Suppressor macrophage (primary cell): Measurements from ENCODE around the gene SCO1.
"Not testable (repeated sequence)": the region's sequence is repeated elsewhere in the genome, so short reads cannot be mapped to it uniquely, and the experiment has no call there.

Source experiments
- DNase-seq, 4 experiments: peaks; one replicate each; pipeline ENCODE4 v3.0.0-alpha.2; 2020 to 2022
- total RNA-seq, 17 experiments: gene quantifications; one replicate each; lab custom pipeline; 2026; ENCODE audit warnings: mixed read lengths in 6 of 17, inconsistent platforms in 3 of 17; lab: John Stamatoyannopoulos, UW

Gene SCO1
- 34.1 to 61.6 (median 53.8) reads per million in 17 experiments for total RNA-seq

- DNase-seq: peak; percentile 94 to 97 (median 97)
These were observed at the start of gene SCO1, which contains the start of gene ADPRM for GRCh38 chr17:10697092-10698081. SCO1 (minus strand) TSS chr17:10697533; CDS start chr17:10697507, 26 bp downstream. ADPRM (plus strand) TSS chr17:10697594; CDS start chr17:10704927, 7,333 bp downstream.

DNA sequence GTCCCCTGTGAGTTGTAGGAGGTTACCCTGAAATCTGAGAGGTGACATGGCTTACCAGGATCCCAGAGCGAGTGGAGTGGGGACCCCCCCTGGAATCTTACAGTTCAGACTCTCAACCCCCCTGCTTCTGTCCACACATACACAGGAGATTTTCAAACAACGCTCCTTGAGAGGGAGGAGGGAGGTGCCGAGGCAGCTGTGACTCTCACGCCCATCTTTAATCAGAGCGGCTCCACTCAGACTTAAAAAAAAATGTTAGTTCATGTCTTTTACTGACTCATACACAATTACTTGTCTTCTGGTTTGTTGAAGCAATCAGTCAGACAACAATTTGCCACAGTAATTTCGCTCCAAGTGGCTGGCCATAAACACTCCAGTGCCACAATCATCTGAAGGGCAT lies 47.9 kb upstream of the SCO1 start:
- no peak for DNase-seq

- DNase-seq: no peak
These were observed 47.2 kb upstream of the SCO1 start for GRCh38 chr17:10744501-10745000.

DNA sequence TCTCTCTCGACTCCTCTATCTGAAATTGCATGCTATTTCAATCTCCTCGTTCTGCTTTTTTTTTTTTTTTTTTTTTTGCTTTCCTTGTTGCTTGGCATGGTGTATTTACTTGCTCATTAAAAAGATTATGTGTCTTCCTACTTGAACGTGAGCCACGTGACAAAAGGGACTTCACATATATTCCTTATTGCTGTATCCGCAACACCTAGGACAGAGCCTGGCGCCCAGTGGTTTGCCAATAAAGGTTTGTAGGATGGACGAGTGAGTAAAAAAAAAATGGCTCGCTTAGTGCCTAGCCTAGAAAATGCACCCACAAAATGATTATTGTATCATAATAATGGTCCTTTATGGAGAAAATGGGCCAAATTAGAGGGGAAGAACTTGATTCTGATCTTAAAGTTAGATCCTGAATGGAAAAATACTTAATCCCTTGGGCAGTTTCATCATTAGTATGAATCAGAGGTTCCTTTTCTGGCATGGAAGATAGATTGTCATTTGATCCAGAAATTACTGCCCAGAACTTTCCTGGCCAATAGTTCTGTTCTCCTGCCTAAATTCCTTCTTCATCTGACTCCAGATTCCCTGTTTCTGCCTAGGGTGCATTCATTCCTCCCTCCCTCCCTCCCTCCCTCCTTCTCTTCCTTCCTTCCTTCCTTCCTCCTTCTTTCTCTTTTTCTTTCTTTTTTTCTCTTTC lies 46.1 kb upstream of the SCO1 start:
- no peak for DNase-seq

DNA sequence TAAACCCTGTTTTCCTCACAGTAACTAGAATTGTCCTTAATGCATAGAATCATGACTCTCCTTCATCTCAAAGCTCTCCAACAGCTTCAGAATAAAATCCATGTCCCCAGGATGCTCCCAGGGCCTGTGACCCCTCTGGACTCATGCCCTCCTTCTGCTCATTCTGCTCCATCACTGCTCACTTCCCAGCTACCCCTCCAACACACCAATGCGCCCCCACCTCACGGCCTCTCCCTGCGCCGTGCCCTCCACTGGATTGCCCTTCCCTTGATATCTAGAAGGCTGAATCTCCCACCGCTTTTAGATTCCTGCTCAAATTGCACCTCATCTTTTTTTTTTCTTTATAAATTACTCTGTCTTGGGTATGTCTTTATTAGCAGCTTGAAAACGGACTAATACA lies 45.1 kb upstream of the SCO1 start:
- no peak for DNase-seq

GRCh38 chr17:10741416-10742135 lies 44.2 kb upstream of the SCO1 start:
- DNase-seq: no peak

GRCh38 chr17:10739386-10739785 lies 42.1 kb upstream of the SCO1 start:
- DNase-seq: no peak

- no peak for DNase-seq
These were observed 41.4 kb upstream of the SCO1 start for GRCh38 chr17:10738521-10739258.

- no peak for DNase-seq
These were observed 40.4 kb upstream of the SCO1 start for GRCh38 chr17:10737736-10738135.

DNA sequence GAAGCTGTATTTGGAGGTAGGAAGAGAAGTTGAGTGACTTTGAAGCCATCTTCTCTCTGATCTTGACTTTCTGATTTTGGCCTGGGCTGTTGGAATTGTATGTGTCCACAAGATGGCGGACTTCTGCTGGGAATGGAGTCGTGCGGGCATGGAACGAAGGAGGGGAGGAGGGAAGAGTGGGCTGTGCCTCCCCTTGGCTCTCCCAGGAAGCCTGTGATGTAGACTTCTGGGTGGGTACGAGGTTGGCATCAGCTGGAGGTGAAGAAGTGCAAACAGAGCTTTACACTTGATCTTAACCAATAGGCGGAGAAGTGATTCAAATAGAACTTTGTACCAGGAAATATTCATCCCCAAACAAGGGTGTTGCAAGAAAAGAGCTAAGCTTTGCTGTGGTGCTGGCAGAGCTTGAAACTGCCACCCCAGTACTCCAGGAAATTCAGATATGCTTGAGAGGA lies 39.9 kb upstream of the SCO1 start:
- peak; percentile 45 to 67 (median 56) for DNase-seq

DNA sequence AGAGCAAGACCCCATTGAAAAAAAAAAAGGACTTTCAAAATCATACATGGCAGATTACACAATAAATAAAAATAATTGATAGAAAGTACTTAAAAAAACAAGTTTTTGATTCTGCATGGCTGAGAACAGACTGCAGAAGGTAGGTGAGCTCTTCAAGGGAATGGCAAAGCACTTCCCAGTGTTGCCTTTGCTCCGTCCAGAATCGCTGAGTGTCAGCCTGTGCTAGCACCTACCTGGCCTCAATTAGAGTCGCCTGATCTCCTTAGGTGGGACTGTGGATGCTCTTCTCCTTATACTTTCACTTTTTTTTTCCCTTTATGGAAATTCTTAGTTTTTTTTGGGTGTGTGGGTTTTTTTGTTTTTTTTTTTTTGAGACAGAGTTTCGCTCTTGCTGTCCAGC lies 38.5 kb upstream of the SCO1 start:
- DNase-seq: no peak

- no peak for DNase-seq
These were observed 37.9 kb upstream of the SCO1 start for GRCh38 chr17:10735251-10735650.

DNA sequence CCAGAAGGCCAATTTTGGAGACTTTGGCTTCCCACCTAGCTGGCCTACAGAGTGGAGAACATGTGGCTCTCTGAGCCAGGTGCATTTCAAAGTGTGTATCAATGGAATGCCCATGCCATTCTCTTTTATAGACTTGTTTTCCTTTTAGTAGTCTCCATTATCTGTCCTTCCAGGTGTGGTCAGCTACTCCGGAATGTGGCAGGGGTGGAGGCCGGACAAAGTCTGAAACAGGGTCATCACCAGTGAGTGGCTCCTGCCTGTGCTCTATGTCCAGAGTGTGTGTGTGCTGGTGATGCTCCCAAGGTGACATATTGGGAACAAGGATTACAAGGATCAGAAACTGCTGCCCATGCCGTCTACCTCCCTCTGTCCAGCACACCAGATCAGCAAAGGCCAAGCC lies 36.3 kb upstream of the SCO1 start:
- no peak for DNase-seq

GRCh38 chr17:10732121-10732520 lies 34.8 kb upstream of the SCO1 start:
- DNase-seq: not testable (repeated sequence)

DNA sequence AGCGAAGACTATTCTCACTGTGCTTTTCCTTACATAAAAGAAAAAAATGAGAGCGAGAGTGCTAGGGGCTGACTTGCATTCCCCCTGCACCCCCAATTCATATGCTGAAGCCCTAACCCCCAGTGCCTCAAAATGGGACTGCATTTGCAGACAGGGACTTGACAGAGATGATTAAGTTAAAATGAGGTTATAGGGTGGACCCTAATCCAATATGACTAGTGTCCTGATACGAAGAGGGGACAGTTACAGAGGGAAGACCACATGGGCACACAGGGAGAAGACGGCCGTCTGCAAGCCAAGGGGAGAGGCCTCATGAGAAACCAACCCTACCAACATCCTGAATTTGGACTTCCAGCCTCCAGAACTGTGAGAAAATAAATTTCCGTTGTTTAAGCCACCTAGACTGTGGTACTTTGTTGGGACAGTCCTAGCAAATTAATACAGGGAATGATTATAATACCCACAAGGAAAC lies 34.1 kb upstream of the SCO1 start:
- no peak for DNase-seq

DNA sequence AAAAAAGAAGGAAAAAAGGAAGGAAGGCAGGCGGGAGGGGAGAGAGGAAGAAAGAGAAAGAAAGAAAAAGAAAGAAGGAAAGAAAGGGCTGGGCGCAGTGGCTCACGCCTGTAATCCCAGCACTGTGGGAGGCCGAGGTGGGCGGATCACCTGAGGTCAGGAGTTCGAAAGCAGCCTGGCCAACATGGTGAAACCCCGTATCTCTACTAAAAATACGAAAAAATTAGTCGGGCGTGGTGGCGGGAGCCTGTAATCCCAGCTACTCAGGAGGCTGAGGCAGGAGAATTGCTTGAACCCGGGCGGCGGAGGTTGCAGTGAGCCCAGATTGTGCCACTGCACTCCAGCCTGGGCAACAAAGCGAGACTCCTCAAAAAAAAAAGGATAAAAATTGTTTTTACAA lies 32.9 kb upstream of the SCO1 start:
- not testable (repeated sequence) for DNase-seq

DNA sequence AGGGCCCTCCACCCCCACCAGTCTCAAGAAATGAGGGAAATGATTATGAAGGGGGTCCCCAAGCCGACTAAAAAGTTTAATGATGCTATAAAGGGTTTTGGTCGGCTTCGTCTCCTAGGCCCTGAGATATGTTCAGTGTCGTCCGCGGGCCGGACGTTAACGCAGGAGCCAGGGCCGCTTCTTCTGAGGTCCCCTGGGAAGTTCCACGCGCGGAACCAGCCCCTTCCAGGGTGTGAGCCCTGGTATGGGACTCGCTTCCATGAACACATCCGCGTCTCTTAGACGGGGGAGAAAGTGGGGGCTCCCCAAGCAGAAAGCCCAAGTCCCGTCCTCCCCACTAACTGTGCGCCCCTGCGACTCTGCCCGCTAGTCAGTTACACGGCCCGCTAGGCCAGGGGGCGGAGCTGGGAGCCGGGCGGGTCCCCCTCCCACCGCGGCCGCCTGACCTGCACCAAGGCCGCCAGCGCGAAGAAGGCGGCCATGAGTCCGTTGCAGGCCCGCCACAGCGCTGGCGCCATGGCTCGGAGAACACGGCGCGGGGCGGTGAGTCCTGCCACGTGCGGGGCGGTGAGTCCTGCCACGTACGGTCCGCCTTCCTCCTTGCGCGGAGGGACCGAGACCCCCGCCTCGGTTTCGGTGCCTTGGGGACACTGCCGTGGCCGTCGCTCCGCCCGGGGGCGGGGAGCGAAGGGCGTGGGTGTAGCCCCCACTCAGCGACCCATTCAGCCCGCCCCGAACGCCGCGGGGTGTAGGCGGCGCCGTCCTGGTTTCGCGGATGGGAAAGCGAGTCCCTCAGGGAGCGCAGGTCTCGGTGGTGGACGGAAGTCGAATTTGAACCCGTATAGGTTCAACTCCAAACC lies 32.2 kb upstream of the SCO1 start, which contains the start of gene TMEM220:
Gene TMEM220 (minus strand): TSS at position 690 of the 860 bp plus-strand sequence. CDS start 172 bp downstream, at position 518.
- peak; percentile 67 to 85 (median 78) for DNase-seq

DNA sequence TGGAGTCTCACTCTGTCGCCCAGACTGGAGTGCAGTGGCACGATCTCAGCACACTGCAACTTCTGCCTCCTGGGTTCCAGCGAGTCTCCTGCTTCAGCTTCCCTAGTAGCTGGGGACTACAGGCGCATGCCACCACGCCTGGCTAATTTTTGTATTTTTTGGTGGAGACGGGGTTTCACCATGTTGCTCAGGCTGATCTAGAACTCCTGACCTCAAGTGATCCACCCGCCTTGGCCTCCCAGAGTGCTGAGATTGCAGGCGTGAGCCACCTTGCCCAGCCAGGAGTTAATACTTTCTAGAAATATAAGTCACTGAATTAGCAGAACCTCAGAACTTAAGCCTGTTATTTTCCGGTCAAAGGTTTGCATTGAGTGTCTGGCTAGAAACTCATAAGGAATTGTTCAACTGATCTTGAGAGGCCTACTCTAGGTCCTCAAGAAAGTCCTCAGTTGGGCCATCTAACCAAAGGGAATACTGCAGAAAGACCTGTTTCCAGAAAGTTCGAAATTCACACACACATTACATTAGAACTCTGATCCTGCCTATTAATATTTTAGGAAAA lies 31.1 kb upstream of the SCO1 start:
- no peak for DNase-seq

- DNase-seq: no peak
These were observed 29.9 kb upstream of the SCO1 start for GRCh38 chr17:10727192-10727591.

DNA sequence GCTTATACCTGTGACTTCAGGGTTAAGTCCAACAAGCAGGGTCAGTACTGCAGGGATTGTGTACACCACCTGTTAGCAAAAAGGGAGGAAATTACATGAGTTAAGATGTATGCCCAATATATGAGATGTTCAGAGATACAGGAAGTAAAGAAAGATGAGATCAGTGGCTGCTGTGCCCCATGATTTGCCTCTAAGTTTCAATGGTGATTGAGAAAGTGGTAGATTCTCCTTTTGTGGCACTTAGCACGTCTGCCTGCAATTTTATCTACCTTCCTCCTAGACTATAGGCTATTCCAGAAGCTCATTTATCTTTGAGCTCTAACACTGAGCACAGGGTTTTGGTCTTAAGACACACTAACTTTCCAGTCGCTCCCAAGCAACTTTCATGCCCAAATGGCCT lies 28.9 kb upstream of the SCO1 start:
- peak in 3 of 4 experiments; percentile 20 to 27 (median 25) for DNase-seq
